ENCODE data around the gene SEPTIN12.
A peak's percentile ranks its signal among the peaks of the same experiment; 100 is the strongest.

The SEPTIN12 gene

GRCh38 chr16:4777339-4778049, 10.7 kb downstream of the SEPTIN12 start:
- TF ChIP-seq TAF1 (IDR thresholded peaks at IDR 0.05; ENCODE audit: low read depth) (no peak), EP300 (IDR thresholded peaks at IDR 0.05; ENCODE audit: borderline replicate concordance) (no peak)

- no peak for TF ChIP-seq FOXM1 (IDR thresholded peaks at IDR 0.05; ENCODE audit: borderline replicate concordance, low read depth)
- TF ChIP-seq YY1 (IDR thresholded peaks at IDR 0.05; ENCODE audit: low read depth): no peak
- TF ChIP-seq USF1 (IDR thresholded peaks at IDR 0.05): no peak
- no peak for TF ChIP-seq RAD21 (IDR thresholded peaks at IDR 0.05; ENCODE audit: low read depth)
- no peak for TF ChIP-seq MAX (IDR thresholded peaks at IDR 0.05)
- TF ChIP-seq ZBTB7A (IDR thresholded peaks at IDR 0.05; ENCODE audit: low read depth): no peak
- TF ChIP-seq EGR1 (IDR thresholded peaks at IDR 0.05): no peak
- no peak for TF ChIP-seq TEAD4 (IDR thresholded peaks at IDR 0.05)
- no peak for TF ChIP-seq EP300 (IDR thresholded peaks at IDR 0.05; ENCODE audit: borderline replicate concordance)
- TF ChIP-seq TAF1 (IDR thresholded peaks at IDR 0.05; ENCODE audit: low read depth): no peak
- no peak for TF ChIP-seq CREB1 (IDR thresholded peaks at IDR 0.05; ENCODE audit: low read depth)
- TF ChIP-seq TCF12 (IDR thresholded peaks at IDR 0.05; ENCODE audit: low read depth): no peak
- TF ChIP-seq NFIC (IDR thresholded peaks at IDR 0.05): no peak
These were observed 11.9 kb downstream of the SEPTIN12 start for GRCh38 chr16:4776141-4776705.

GRCh38 chr16:4775005-4775404, 13.1 kb downstream of the SEPTIN12 start:
- TF ChIP-seq CREB1 (IDR thresholded peaks at IDR 0.05; ENCODE audit: low read depth) (no peak), MAX (IDR thresholded peaks at IDR 0.05) (no peak), CEBPB (IDR thresholded peaks at IDR 0.05) (no peak), RAD21 (IDR thresholded peaks at IDR 0.05; ENCODE audit: low read depth) (no peak), FOXM1 (IDR thresholded peaks at IDR 0.05; ENCODE audit: borderline replicate concordance, low read depth) (no peak), USF1 (IDR thresholded peaks at IDR 0.05) (no peak), NFIC (IDR thresholded peaks at IDR 0.05) (no peak), REST (IDR thresholded peaks at IDR 0.05; ENCODE audit: low read depth) (no peak), TCF12 (IDR thresholded peaks at IDR 0.05; ENCODE audit: low read depth) (no peak), YY1 (IDR thresholded peaks at IDR 0.05; ENCODE audit: low read depth) (no peak), EP300 (IDR thresholded peaks at IDR 0.05; ENCODE audit: borderline replicate concordance) (no peak), TAF1 (IDR thresholded peaks at IDR 0.05; ENCODE audit: low read depth) (no peak), ZBTB7A (IDR thresholded peaks at IDR 0.05; ENCODE audit: low read depth) (no peak), EGR1 (IDR thresholded peaks at IDR 0.05) (no peak)

GRCh38 chr16:4772351-4772750, 15.8 kb downstream of the SEPTIN12 start:
- no peak for TF ChIP-seq YY1 (IDR thresholded peaks at IDR 0.05; ENCODE audit: low read depth)
- no peak for TF ChIP-seq TAF1 (IDR thresholded peaks at IDR 0.05; ENCODE audit: low read depth)
- TF ChIP-seq MAX (IDR thresholded peaks at IDR 0.05): no peak
- no peak for TF ChIP-seq TEAD4 (IDR thresholded peaks at IDR 0.05)
- no peak for TF ChIP-seq FOXM1 (IDR thresholded peaks at IDR 0.05; ENCODE audit: borderline replicate concordance, low read depth)
- no peak for TF ChIP-seq TCF12 (IDR thresholded peaks at IDR 0.05; ENCODE audit: low read depth)
- TF ChIP-seq ZBTB7A (IDR thresholded peaks at IDR 0.05; ENCODE audit: low read depth): no peak
- TF ChIP-seq REST (IDR thresholded peaks at IDR 0.05; ENCODE audit: low read depth): no peak
- TF ChIP-seq EGR1 (IDR thresholded peaks at IDR 0.05): no peak
- TF ChIP-seq RAD21 (IDR thresholded peaks at IDR 0.05; ENCODE audit: low read depth): no peak
- no peak for TF ChIP-seq USF1 (IDR thresholded peaks at IDR 0.05)
- TF ChIP-seq CEBPB (IDR thresholded peaks at IDR 0.05): no peak

- TF ChIP-seq NFIC (IDR thresholded peaks at IDR 0.05) (no peak), RAD21 (IDR thresholded peaks at IDR 0.05; ENCODE audit: low read depth) (no peak), FOXM1 (IDR thresholded peaks at IDR 0.05; ENCODE audit: borderline replicate concordance, low read depth) (no peak), REST (IDR thresholded peaks at IDR 0.05; ENCODE audit: low read depth) (no peak), USF1 (IDR thresholded peaks at IDR 0.05) (peak; percentile 39; the same call in 1 of the 2 replicates), YY1 (IDR thresholded peaks at IDR 0.05; ENCODE audit: low read depth) (no peak)
These were observed 16.5 kb downstream of the SEPTIN12 start for GRCh38 chr16:4771646-4772045.
